Spleen (tissue), 11 donors: Measurements from ENCODE around the gene CYFIP2. TPM values are rescaled to one million over a fixed set of nuclear protein-coding genes. Genes with fewer than 3 reads are reported as not detected.

ENCODE experiments used
- DNase-seq: peaks from one replicate; pipeline ENCODE4 v3.0.0-alpha.2; 2020
- H3K27ac ChIP-seq, 8 donors: fragments of 200-600 bp; sonication (generic) in 7 of 8; 1 replicate in 4 of 8; 2 replicates in 4 of 8; pipeline versions ENCODE4 v1.5.0 to v1.8.0; 2016 to 2021; ENCODE audit warnings: inconsistent platforms in 4 of 8, mild to moderate bottlenecking in 4 of 8, moderate library complexity in 1 of 8
- H3K27me3 ChIP-seq, 7 donors: fragments of 200-600 bp; sonication (generic) in 6 of 7; replicated peaks in 1 of 7; 1 replicate in 4 of 7; 2 replicates in 3 of 7; pipeline versions ENCODE4 v1.5.0 to v1.8.0; 2016 to 2021; ENCODE audit warnings: inconsistent platforms in 3 of 7, mild to moderate bottlenecking in 1 of 7
- H3K36me3 ChIP-seq, 6 donors: fragments of 200-600 bp; sonication (generic) in 5 of 6; 1 replicate in 4 of 6; 2 replicates in 2 of 6; pipeline versions ENCODE4 v1.5.0 to v1.8.0; 2016 to 2021; ENCODE audit warnings: inconsistent platforms in 2 of 6
- H3K4me1 ChIP-seq, 6 donors: fragments of 200-600 bp; sonication (generic) in 5 of 6; 1 replicate in 3 of 6; 2 replicates in 3 of 6; pipeline versions ENCODE4 v1.5.0 to v1.8.0; 2016 to 2021; ENCODE audit warnings: inconsistent platforms in 3 of 6
- H3K4me3 ChIP-seq, 8 donors: fragments of 200-600 bp; sonication (generic) in 7 of 8; 1 replicate in 4 of 8; 2 replicates in 4 of 8; pipeline versions ENCODE4 v1.5.0 to v1.8.0; 2016 to 2021; ENCODE audit warnings: inconsistent platforms in 4 of 8, mild to moderate bottlenecking in 4 of 8, moderate library complexity in 2 of 8
- H3K9me3 ChIP-seq, 8 donors: fragments of 200-600 bp; sonication (generic) in 7 of 8; 1 replicate in 4 of 8; 2 replicates in 4 of 8; pipeline versions ENCODE4 v1.5.0 to v1.8.0; 2016 to 2021; ENCODE audit warnings: inconsistent platforms in 4 of 8
- POLR2A ChIP-seq, 3 donors: fragments of 450-650 bp; IDR thresholded peaks; one replicate each; pipeline ENCODE4 v1.5.1; 2017; ENCODE audit warnings: antibody characterized with exemption in 3 of 3, mild to moderate bottlenecking in 1 of 3
- POLR2AphosphoS5 ChIP-seq, 3 donors: sonication (generic); formaldehyde crosslinking; IDR thresholded peaks; one replicate each; pipeline ENCODE4 v1.5.1; 2017; ENCODE audit warnings: antibody characterized with exemption in 3 of 3
- WGBS, 5 donors: extraction: QIAGEN DNeasy Blood & Tissue Kit in 3 of 5; methylation state at CpG; one replicate each; pipeline versions ENCODE4 v1.1.5 to v1.1.7; 2013 to 2018; 5-methylcytosine and 5-hydroxymethylcytosine counted together
- intact Hi-C: fragments of 100-400 bp; cut with DNase I; formaldehyde crosslinking; loops from one replicate; pipeline ENCODE4 v1.15.0; 2023; ENCODE audit warnings: low total_unique reads
- polyA plus RNA-seq, 3 donors: library from polyadenylated mRNA; stranded (reverse); fragments of 200-250 nt; gene quantifications; one replicate each; pipeline ENCODE4 v1.2.1, GENCODE V29; 2013
- total RNA-seq, 7 donors: library from RNA; depleted of rRNA in 3 of 7; stranded (reverse); fragments of >200 nt in 3 of 7; fragmentation: NEBNext Ultra II Directional in 4 of 7; extraction: Animal tissue kit (Norgen Biotek cat#: 25700) in 4 of 7; gene quantifications; one replicate each; pipeline versions ENCODE4 v1.1.0 to v1.2.1, GENCODE V29; 2016 to 2021
- TF ChIP-seq, protein P1 (sequence below), 11 experiments: fragments of 200-600 bp in 7 of 11; fragments of 450-650 bp in 4 of 11; sonication (generic) in 4 of 11; IDR thresholded peaks in 8 of 11; conservative IDR thresholded peaks in 3 of 11; 1 replicate in 7 of 11; 2 replicates in 4 of 11; pipeline versions ENCODE4 v1.4.0 to v1.8.0; 2016 to 2021; ENCODE audit warnings: antibody characterized with exemption in 11 of 11, inconsistent platforms in 4 of 11, mild to moderate bottlenecking in 1 of 11
- donor health status: healthy with polysubstance abuse.
- donor health status: DM: no; HTN: no; CAD: no; lungs with moderate emphysema.
- donor health status: DM: no; HTN: no; CAD: no.
- donor health status: Bipolar disorder and iron deficiency.
- donor health status: healthy.
- donor health status: DM: no; HTN: no; CAD: no.
- donor health status: DM: yes; HTN: yes; CAD: no.

CYFIP2 gene
- total and polyA plus RNA-seq, 10 donors, result 74.8 to 232 (median 159) TPM

DNA sequence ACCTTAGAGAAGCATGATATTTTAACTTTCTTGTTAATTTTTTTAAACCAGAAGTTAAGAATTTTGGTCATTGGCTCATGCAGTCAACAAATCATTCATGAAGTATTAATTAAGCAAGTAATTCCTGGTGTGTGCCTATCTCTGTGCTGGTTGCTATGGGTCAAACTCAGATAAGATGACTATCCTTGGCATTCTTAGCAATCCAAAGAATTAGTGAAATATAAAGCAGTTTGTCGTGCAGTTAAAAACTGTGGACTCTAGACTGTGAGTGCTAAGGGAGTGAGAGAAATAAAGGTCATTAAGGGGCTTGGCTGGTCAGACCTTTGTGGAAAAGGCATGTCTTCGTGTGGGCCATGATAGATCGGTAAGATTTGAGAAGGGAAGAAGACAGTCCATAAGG lies 4.8 kb downstream of the CYFIP2 start:
- peaks cover 25 to 97% (median 89%) of the 10 kb centered on the region in 6 donors for H3K4me1 ChIP-seq
- H3K27me3 ChIP-seq, result no peaks in the 10 kb centered on the region
- DNase-seq, result no peak
- H3K4me3 ChIP-seq, result peak overlapping the region in 1 of 8 donors; percentile 97
- intact Hi-C loops, result no loop called here
- H3K9me3 ChIP-seq, result no peaks in the 10 kb centered on the region
- H3K27ac ChIP-seq, result peak overlapping the region; percentile 84 to 99 (median 96)
- 61 to 78% (median 77%) methylated on average over 3 of the region's 3 CpGs for WGBS, 5 donors
- TF ChIP-seq POLR2A (IDR thresholded peaks at IDR 0.05), result no peak
- TF ChIP-seq, protein P1, sequence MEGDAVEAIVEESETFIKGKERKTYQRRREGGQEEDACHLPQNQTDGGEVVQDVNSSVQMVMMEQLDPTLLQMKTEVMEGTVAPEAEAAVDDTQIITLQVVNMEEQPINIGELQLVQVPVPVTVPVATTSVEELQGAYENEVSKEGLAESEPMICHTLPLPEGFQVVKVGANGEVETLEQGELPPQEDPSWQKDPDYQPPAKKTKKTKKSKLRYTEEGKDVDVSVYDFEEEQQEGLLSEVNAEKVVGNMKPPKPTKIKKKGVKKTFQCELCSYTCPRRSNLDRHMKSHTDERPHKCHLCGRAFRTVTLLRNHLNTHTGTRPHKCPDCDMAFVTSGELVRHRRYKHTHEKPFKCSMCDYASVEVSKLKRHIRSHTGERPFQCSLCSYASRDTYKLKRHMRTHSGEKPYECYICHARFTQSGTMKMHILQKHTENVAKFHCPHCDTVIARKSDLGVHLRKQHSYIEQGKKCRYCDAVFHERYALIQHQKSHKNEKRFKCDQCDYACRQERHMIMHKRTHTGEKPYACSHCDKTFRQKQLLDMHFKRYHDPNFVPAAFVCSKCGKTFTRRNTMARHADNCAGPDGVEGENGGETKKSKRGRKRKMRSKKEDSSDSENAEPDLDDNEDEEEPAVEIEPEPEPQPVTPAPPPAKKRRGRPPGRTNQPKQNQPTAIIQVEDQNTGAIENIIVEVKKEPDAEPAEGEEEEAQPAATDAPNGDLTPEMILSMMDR (IDR thresholded peaks at IDR 0.05 in 8 of 11, conservative IDR thresholded peaks at IDR 0.05 in 3 of 11), result no peak
- TF ChIP-seq POLR2AphosphoS5 (IDR thresholded peaks at IDR 0.05), result no peak
- no peaks in the 10 kb centered on the region for H3K36me3 ChIP-seq

- Histone ChIP-seq H3K36me3 (no peaks in the 10 kb centered on the region), H3K9me3 (no peaks in the 10 kb centered on the region), H3K27me3 (no peaks in the 10 kb centered on the region), H3K4me3 (peak overlapping the region in 1 of 8 donors; percentile 97), H3K4me1 (peaks cover 25 to 100% (median 89%) of the 10 kb centered on the region in 6 donors), H3K27ac (peak overlapping the region; percentile 84 to 99 (median 96))
- 31 to 45% (median 37%) methylated on average over 11 to 12 of the region's 12 CpGs for WGBS, 5 donors
- peak in 1 of 3 donors; percentile 24 for TF ChIP-seq POLR2A (IDR thresholded peaks at IDR 0.05)
- TF ChIP-seq POLR2AphosphoS5 (IDR thresholded peaks at IDR 0.05), result peak; percentile 50 to 90 (median 89)
- TF ChIP-seq, protein P1 (IDR thresholded peaks at IDR 0.05 in 8 of 11, conservative IDR thresholded peaks at IDR 0.05 in 3 of 11), result no peak
- peak; percentile 96 for DNase-seq
- intact Hi-C loops, result no loop called here
These were observed 5.9 kb downstream of the CYFIP2 start for GRCh38 chr5:157271740-157272271.

DNA sequence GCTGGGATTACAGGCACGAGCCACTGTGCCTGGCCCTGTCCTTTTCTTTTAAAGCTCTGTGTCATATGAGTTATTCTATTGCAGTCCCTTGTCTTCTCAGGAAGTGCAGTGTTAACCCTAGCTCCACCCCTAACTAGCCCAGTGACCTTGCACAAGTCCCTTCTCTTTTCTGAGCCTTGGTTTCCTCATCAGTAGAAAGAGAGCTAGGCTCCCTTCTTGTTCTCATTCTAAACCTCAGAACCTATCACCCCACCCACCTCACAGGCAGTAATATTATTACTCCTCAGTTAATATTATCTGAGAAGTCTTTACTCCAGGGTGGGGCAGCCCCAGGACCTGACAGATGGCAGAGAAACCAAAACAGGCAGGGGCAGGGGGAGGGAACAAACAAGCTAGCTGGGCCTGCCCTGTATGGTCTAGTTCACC lies 7.2 kb downstream of the CYFIP2 start:
- no peaks in the 10 kb centered on the region for H3K9me3 ChIP-seq
- H3K36me3 ChIP-seq, result no peaks in the 10 kb centered on the region
- DNase-seq, result no peak
- H3K4me1 ChIP-seq, result peaks cover 25 to 100% (median 87%) of the 10 kb centered on the region in 6 donors
- TF ChIP-seq, protein P1 (IDR thresholded peaks at IDR 0.05 in 8 of 11, conservative IDR thresholded peaks at IDR 0.05 in 3 of 11), result no peak
- peak in 1 of 3 donors; percentile 60 for TF ChIP-seq POLR2AphosphoS5 (IDR thresholded peaks at IDR 0.05)
- no peak for TF ChIP-seq POLR2A (IDR thresholded peaks at IDR 0.05)
- peak overlapping the region; percentile 84 to 99 (median 96) for H3K27ac ChIP-seq
- intact Hi-C loops, result no loop called here
- 8 to 48% (median 31%) methylated on average over 1 of the region's 1 CpG for WGBS, 5 donors
- no peaks in the 10 kb centered on the region for H3K27me3 ChIP-seq
- peak overlapping the region in 1 of 8 donors; percentile 97 for H3K4me3 ChIP-seq

- intact Hi-C loops, result no loop called here
- no peaks in the 10 kb centered on the region for H3K9me3 ChIP-seq
- WGBS, 5 donors, result 83 to 96% (median 94%) methylated on average over 1 of the region's 1 CpG
- H3K27me3 ChIP-seq, result no peaks in the 10 kb centered on the region
- peaks cover 7 to 100% (median 82%) of the 10 kb centered on the region in 6 donors for H3K4me1 ChIP-seq
- no peak for DNase-seq
- no peak overlapping the region for H3K4me3 ChIP-seq
- H3K27ac ChIP-seq, result peak overlapping the region in 4 of 8 donors; percentile 3 to 99 (median 67)
- no peaks in the 10 kb centered on the region for H3K36me3 ChIP-seq
- TF ChIP-seq, protein P1 (IDR thresholded peaks at IDR 0.05 in 8 of 11, conservative IDR thresholded peaks at IDR 0.05 in 3 of 11), result no peak
- TF ChIP-seq POLR2A (IDR thresholded peaks at IDR 0.05) (no peak), POLR2AphosphoS5 (IDR thresholded peaks at IDR 0.05) (no peak)
These were observed 9.5 kb downstream of the CYFIP2 start for GRCh38 chr5:157275403-157275802.
